SK-MEL-5 (cell line): ENCODE data around the gene GGA3. TPM values are rescaled to one million over a fixed set of nuclear protein-coding genes. Genes with fewer than 3 reads are reported as not detected.
"Not testable (repeated sequence)": the region's sequence is repeated elsewhere in the genome, so short reads cannot be mapped to it uniquely, and the experiment has no call there.

Source experiments
- DNase-seq: peaks from one replicate; pipeline ENCODE4 v3.0.0-alpha.2; 2016; ENCODE audit warnings: low read depth, low spot score
- in situ Hi-C: cut with HindIII; loops from 2 replicates; pipeline ENCODE4 v1.10.0; 2016; ENCODE audit warnings: low sequenced_read_pairs, high pct_unique_total_duplicates, low pct_unique_long_range_greater_than_20kb
- polyA plus RNA-seq, 2 experiments: library from polyadenylated mRNA; depleted of rRNA; stranded (reverse); fragments of >200 nt; gene quantifications; 2 replicates each; pipeline ENCODE4 v1.2.3, GENCODE V29; 2015
- total RNA-seq: library from RNA; depleted of rRNA; stranded (reverse); fragments of >200 nt; shearing (Covaris generic); gene quantifications from 2 replicates; pipeline ENCODE4 v1.2.3, GENCODE V29; 2014; rRNA removed

The GGA3 gene, protein sequence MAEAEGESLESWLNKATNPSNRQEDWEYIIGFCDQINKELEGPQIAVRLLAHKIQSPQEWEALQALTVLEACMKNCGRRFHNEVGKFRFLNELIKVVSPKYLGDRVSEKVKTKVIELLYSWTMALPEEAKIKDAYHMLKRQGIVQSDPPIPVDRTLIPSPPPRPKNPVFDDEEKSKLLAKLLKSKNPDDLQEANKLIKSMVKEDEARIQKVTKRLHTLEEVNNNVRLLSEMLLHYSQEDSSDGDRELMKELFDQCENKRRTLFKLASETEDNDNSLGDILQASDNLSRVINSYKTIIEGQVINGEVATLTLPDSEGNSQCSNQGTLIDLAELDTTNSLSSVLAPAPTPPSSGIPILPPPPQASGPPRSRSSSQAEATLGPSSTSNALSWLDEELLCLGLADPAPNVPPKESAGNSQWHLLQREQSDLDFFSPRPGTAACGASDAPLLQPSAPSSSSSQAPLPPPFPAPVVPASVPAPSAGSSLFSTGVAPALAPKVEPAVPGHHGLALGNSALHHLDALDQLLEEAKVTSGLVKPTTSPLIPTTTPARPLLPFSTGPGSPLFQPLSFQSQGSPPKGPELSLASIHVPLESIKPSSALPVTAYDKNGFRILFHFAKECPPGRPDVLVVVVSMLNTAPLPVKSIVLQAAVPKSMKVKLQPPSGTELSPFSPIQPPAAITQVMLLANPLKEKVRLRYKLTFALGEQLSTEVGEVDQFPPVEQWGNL
- 15.7 and 17.4 TPM in 2 replicates for total RNA-seq
- 39.1 and 44.4 TPM in 2 replicates for polyA plus RNA-seq (2015; cell fraction: cytosol; rRNA removed)
- polyA plus RNA-seq (2015; cell fraction: nucleus; rRNA removed): 222 and 247 TPM in 2 replicates

DNA sequence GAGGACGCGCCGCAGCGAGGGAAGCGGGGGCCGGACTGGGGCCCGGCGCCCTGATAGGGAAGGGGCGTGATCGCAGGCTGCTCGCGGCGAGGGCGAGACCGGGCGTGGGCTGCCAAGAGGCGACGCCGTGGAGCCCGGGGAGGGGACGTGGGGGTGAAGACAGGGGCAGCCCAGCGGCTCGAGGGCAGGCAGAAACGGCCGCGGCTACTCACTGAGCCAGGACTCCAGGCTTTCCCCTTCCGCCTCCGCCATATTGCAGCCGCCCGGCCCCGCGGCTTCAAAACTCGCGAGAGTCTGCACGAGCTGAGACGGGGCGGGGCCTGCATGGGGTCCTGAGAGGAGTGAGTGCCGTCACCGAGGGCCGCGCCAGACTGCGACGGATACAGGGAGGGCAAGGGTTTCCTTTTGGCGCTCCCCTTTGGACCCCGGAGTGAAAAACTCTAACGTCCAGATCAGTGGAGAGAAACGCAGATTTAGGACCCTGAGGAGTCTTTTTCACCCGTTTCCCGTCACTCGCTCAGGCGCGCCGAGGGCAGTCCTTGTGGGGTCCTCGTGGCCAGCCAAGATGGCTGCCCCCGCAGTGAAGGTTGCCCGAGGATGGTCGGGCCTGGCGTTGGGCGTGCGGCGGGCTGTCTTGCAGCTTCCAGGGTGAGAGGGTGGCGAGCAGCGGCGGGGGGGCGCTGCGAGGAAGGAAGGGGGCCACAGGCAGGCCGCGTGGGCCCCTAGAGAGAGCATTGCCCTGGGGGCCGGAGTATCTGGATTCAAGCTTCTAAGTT, at the start of gene GGA3, which contains the start of gene MRPS7:
Gene GGA3 (minus strand): TSS at position 271 of the 776 bp plus-strand sequence. CDS start 19 bp downstream, at position 252.
Gene MRPS7 (plus strand): TSS at position 544 of the 776 bp plus-strand sequence. CDS start 22 bp downstream, at position 566.
- DNase-seq: peak; percentile 97
- in situ Hi-C loops: no loop called here

GRCh38 chr17:75308732-75309629, 47.6 kb upstream of the GGA3 start:
- no peak for DNase-seq
- in situ Hi-C loops: no loop called here

- no peak for DNase-seq
- in situ Hi-C loops: no loop called here
These were observed 46.7 kb upstream of the GGA3 start for GRCh38 chr17:75307957-75308731.

DNA sequence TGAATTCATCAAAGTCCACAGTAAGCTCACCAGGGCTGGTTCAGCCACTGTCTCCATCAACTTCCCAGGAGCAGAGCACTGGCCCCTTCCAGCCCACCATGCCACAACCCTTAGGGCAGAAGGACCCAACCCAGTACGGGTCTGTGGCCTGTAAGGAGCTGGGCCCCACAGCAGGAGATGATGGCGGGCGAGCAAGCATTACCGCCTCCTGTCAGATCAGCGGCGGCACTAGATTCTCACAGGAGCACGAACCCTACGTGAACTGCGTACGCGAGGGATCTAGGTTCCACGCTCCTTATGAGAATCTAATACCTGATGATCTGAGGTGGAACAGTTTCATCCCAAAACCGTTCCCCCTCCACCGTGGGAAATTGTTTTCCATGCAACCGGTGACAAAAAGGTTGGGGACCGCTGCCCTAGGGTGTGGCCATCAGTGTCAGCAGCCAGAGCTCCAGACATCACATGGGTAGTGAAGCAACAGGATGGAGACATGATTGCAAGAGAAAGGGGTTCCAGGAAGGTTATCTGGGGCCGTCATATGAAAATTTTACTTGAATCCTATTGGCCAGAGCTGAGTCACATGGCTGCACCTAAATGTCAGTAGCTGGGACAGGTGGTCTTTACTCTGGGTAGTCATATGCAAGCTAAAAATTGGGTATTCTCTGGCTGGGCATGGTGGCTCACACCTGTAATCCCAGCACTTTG, 40.2 kb upstream of the GGA3 start:
- no peak for DNase-seq
- in situ Hi-C loops: no loop called here

DNA sequence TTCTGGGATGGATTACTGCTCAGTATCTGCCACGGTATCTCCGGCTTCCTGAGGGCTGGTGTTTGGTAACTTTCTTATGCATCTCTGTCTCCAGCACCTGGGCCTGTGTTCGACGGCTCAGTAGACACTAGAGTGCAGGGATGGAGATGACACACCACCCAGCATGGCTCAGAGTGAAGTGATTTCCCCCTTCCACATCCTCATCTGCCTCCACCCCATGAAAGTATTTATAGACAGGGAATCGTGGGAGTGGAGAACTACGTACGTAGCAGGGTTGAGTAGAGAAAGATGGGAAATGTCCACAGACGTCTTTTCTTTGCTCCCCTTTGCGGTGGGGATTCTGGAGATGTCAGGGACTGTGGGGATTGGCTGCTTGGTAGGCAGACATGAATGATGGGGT, 39.6 kb upstream of the GGA3 start:
- no peak for DNase-seq
- in situ Hi-C loops: no loop called here

DNA sequence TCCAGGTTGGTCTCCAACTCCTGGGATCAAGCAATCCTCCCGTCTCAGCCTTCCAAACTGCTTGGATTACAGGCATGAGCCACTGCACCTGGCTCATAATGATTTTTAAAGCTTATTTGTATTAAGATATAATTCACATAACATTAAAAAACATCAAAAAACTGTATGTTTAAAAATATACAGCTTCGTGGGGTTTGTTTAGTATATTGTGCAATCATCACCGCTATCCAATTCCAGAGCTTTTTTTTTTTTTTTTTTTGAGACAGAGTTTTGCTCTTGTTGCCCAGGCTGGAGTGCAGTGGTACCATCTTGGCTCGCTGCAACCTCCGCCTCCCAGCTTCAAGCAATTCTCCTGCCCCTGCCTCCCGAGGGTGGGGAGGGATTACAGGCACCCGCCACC, 38.9 kb upstream of the GGA3 start:
- in situ Hi-C loops: no loop called here
- no peak for DNase-seq

DNA sequence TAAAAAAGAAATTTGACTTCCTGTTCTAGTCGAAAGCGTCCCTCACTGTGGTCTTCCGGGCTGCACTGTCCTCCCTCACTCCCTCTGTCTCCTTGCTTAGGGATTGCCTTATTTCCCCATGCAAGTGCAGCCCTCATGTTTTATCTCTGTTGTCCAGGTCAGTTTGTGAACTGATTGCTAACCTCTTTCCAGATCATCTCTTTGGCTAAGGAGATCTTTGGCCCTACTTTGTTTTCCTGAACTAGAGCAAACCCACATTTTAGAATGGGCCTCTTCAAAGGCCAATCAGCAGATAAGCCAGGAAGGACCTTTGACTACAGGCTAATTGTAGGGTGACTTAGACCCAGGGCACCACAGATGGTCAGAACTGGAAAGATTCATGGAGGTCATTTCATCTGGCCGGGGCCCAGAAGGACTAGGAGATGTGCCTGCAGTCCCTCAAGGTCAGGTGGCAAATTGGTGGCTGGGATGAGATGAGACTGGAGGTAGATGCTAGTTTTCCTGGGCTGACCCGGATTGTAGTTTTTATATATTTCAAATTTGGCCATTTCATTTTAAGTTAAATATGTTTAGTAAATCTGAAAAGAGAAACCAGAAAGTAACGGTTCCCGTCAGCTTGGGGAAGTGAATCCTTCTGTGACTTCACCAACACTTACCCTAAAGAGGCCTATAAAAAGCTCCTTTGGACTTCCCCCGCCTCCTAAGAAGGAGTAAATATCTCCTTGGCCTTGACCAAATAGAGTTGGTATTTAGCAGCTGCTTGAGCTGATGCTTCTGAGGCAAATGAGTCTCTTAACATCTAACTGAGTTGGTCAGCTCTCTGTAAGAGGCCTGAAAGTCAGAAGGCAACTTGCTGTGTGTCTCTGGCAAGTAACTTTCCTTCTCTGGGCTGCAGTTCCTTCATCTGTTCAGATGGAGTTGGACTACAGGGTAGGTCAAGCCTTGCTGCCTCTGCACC, 34.1 kb upstream of the GGA3 start:
- in situ Hi-C loops: no loop called here
- no peak for DNase-seq

DNA sequence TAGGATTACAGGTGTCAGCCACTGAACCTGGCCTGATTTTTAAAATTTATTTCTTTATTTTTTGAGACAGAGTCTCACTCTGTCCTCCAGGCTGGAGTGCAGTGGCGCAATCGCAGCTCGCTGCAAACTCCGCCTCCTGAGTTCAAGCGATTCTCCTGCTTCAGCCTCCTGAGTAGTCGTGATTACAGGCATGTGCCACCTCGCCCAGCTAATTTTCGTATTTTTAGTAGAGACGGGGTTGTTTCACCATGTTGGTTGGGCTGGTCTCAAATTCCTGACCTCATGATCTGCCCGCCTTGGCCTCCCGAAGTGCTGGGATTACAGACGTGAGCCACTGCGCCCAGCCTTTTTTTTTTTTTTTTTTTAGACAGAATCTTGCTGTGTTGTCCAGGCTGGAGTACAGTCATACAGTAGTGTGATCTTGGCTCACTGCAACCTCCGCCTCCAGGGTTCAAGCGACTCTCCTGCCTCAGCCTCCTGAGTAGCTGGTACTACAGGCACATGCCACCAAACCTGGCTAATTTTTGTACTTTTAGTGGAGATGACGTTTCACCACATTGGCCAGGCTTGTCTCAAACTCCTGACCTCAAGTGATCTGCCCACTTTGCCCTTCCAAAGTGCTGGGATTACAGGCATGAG, 31.5 kb upstream of the GGA3 start:
- in situ Hi-C loops, DNase-seq: not testable (repeated sequence)

- in situ Hi-C loops: no loop called here
- peak; percentile 75 for DNase-seq
These were observed 28.5 kb upstream of the GGA3 start for GRCh38 chr17:75289832-75290337.

- peak; percentile 100 for DNase-seq
- in situ Hi-C loops: no loop called here
These were observed 27.9 kb upstream of the GGA3 start, which contains the start of gene SLC25A19 for GRCh38 chr17:75289115-75289831. SLC25A19 (minus strand) TSS chr17:75289433; CDS start chr17:75286764, 2,669 bp downstream.

DNA sequence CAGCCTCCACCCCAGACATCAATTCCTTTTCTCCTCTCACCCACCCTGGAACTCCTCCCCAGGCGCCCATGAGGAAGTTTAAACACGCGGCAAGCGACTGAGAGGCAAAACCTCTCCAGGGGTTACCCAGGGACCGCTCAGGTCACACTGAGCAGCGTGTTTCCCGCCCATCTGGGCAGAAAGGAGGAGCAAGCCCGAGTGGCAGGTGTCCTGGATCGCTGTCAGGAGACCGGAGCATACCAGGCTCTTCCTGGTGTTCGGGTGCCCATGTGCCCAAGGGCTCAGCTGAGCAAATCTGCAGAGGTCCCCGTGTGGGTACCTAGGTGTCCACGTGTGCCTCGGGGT, 27.3 kb upstream of the GGA3 start:
- peak; percentile 56 for DNase-seq
- in situ Hi-C loops: no loop called here

DNA sequence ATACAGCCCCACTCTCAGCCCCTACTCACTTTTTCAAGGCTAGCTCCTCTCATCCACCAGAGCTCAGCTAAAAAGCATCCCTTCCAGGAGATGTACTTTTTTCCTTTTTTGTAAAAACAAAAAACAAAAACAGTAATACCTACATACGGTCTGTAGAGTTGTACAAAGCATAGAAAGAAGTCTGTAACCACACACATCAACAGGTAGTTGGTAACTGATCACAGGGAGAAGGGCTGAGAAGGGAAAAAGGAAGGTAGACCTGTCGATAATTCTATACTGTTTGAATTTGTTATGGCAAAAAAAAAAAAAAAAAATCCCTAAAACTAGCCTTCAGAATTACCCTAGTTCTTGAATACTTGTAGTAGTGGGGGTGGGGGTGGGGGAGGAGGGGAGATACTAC, 27.0 kb upstream of the GGA3 start:
- in situ Hi-C loops: no loop called here
- DNase-seq: no peak

DNA sequence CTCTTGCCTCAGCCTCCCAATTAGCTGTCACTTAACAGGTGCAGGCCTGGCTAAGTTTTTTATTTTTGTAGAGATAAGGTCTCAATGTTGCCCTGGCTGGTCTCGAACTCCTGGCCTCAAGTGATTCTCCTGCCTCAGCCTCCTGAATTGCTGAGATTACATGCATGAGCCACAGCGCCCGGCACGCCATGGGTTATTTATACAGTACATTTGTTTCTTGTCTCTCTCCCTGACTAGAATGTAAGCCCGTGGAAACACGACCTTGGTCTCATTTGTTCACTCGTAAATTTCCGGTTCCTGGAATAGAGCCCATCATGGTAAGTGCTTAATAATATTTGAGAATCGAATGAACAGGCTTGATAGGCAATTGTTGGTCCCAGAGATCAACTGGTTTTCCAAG, 25.8 kb upstream of the GGA3 start:
- in situ Hi-C loops: no loop called here

DNA sequence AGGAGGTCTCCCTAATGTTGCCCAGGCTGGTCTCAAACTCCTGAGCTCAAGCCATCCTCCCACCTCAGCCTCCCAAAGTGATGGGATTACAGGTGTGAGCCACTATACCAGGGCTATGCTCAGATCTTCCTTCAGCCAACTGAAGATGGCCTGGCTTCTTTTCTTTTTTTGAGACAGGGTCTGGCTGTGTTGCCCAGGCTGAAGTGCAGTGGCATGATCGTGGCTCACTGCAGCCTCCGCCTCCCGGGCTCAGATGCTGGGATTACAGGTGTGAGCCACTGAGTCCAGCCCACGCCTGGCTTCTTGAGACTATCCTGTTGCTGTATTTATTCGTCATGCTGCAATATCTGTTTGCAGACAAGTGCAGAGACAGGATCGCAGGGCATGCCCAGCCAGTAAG, 23.7 kb upstream of the GGA3 start:
- in situ Hi-C loops: no loop called here
- DNase-seq: no peak

More for the DNA sequence above, 25.8 kb upstream of the GGA3 start:
- DNase-seq: no peak
